Breast epithelium (tissue), 4 donors: ENCODE data around the gene MAGI3. TPM values are rescaled to one million over a fixed set of nuclear protein-coding genes. Genes with fewer than 3 reads are reported as not detected.

Source experiments
- DNase-seq, 2 donors: peaks; one replicate each; pipeline ENCODE4 v3.0.0-alpha.2; 2019; ENCODE audit warnings: low spot score in 2 of 2
- H3K27ac ChIP-seq, 2 donors: fragments of 200-600 bp; sonication (generic) in 1 of 2; one replicate each; pipeline ENCODE4 v1.5.1; 2016 to 2019; ENCODE audit warnings: mild to moderate bottlenecking in 1 of 2
- H3K27me3 ChIP-seq, 2 donors: fragments of 200-600 bp; sonication (generic) in 1 of 2; one replicate each; pipeline versions ENCODE4 v1.5.1 to v1.6.0; 2017 to 2019; ENCODE audit warnings: control low read depth in 1 of 2, mild to moderate bottlenecking in 1 of 2
- H3K36me3 ChIP-seq: fragments of 200-600 bp; one replicate; pipeline ENCODE4 v1.5.1; 2019
- H3K4me1 ChIP-seq, 2 donors: fragments of 200-600 bp; sonication (generic); one replicate each; pipeline ENCODE4 v1.5.1; 2016 to 2019; ENCODE audit warnings: control low read depth in 1 of 2
- H3K4me3 ChIP-seq, 3 donors: fragments of 200-600 bp; sonication (generic); 1 replicate in 2 of 3; 2 replicates in 1 of 3; pipeline ENCODE4 v1.5.1; 2016 to 2019; ENCODE audit warnings: mild to moderate bottlenecking in 3 of 3, moderate library complexity in 2 of 3
- H3K9me3 ChIP-seq, 2 donors: fragments of 200-600 bp; sonication (generic) in 1 of 2; one replicate each; pipeline ENCODE4 v1.5.1; 2016 to 2019; ENCODE audit warnings: control low read depth in 1 of 2
- CTCF ChIP-seq, 3 donors: fragments of 450-650 bp; IDR thresholded peaks; one replicate each; pipeline ENCODE4 v1.5.1; 2016 to 2017; ENCODE audit warnings: antibody characterized with exemption in 3 of 3, mild to moderate bottlenecking in 3 of 3, moderate library complexity in 3 of 3
- POLR2A ChIP-seq: fragments of 450-650 bp; IDR thresholded peaks from one replicate; pipeline ENCODE4 v1.6.1; 2016; ENCODE audit warnings: antibody characterized with exemption, mild to moderate bottlenecking, moderate library complexity
- POLR2AphosphoS5 ChIP-seq, 3 donors: sonication (generic); formaldehyde crosslinking; IDR thresholded peaks; one replicate each; pipeline ENCODE4 v1.6.1; 2017; ENCODE audit warnings: antibody characterized with exemption in 3 of 3
- intact Hi-C: fragments of 100-400 bp; cut with DNase I; formaldehyde crosslinking; loops from one replicate; pipeline ENCODE4 v1.15.1; 2023; ENCODE audit warnings: low total_unique reads
- total RNA-seq, 3 donors: library from RNA; depleted of rRNA; stranded (reverse); fragments of >200 nt; gene quantifications; one replicate each; pipeline ENCODE4 v1.1.0, GENCODE V29; 2016

Gene MAGI3
- total RNA-seq, 3 donors from 2014 or later, result 14.9 to 66.9 (median 33.4) TPM

GRCh38 chr1:113519556-113519955, 129.2 kb downstream of the MAGI3 start:
- no peaks in the 10 kb centered on the region for H3K27me3 ChIP-seq
- no peak overlapping the region for H3K27ac ChIP-seq
- no peaks in the 10 kb centered on the region for H3K36me3 ChIP-seq
- intact Hi-C loops, result no loop called here
- TF ChIP-seq POLR2A, result no peak
- TF ChIP-seq POLR2AphosphoS5 (IDR thresholded peaks at IDR 0.05), result no peak
- TF ChIP-seq CTCF (IDR thresholded peaks at IDR 0.05), result no peak
- no peak for DNase-seq
- peaks cover 8 to 10% of the 10 kb centered on the region in 2 donors for H3K9me3 ChIP-seq
- no peak overlapping the region for H3K4me3 ChIP-seq
- H3K4me1 ChIP-seq, result no peaks in the 10 kb centered on the region

GRCh38 chr1:113530021-113530420, 139.7 kb downstream of the MAGI3 start:
- no peak overlapping the region for H3K4me3 ChIP-seq
- no peak overlapping the region for H3K27ac ChIP-seq
- no peak for DNase-seq
- H3K27me3 ChIP-seq, result no peaks in the 10 kb centered on the region
- H3K9me3 ChIP-seq, result no peaks in the 10 kb centered on the region
- no peak for TF ChIP-seq POLR2AphosphoS5 (IDR thresholded peaks at IDR 0.05)
- no peak for TF ChIP-seq CTCF (IDR thresholded peaks at IDR 0.05)
- TF ChIP-seq POLR2A, result no peak
- no peaks in the 10 kb centered on the region for H3K4me1 ChIP-seq
- H3K36me3 ChIP-seq, result no peaks in the 10 kb centered on the region
- intact Hi-C loops, result loop anchor here (10.0 kb wide), 1 partner anchor 1185 kb away; no protein-coding TSS in a partner anchor

GRCh38 chr1:113531321-113531720, 141.0 kb downstream of the MAGI3 start:
- H3K9me3 ChIP-seq, result no peaks in the 10 kb centered on the region
- no peak overlapping the region for H3K27ac ChIP-seq
- intact Hi-C loops, result loop anchor here (10.0 kb wide), 1 partner anchor 1187 kb away; no protein-coding TSS in a partner anchor

GRCh38 chr1:113533061-113533460, 142.7 kb downstream of the MAGI3 start:
- Histone ChIP-seq H3K36me3 (no peaks in the 10 kb centered on the region), H3K9me3 (no peaks in the 10 kb centered on the region), H3K4me1 (no peaks in the 10 kb centered on the region), H3K4me3 (no peak overlapping the region), H3K27ac (no peak overlapping the region), H3K27me3 (no peaks in the 10 kb centered on the region)
- intact Hi-C loops, result loop anchor here (10.0 kb wide), 1 partner anchor 1188 kb away; no protein-coding TSS in a partner anchor
- no peak for DNase-seq
- TF ChIP-seq POLR2A (no peak), POLR2AphosphoS5 (IDR thresholded peaks at IDR 0.05) (no peak), CTCF (IDR thresholded peaks at IDR 0.05) (no peak)

More at GRCh38 chr1:113531321-113531720, 141.0 kb downstream of the MAGI3 start:
- Histone ChIP-seq H3K4me3 (no peak overlapping the region), H3K27me3 (no peaks in the 10 kb centered on the region), H3K4me1 (no peaks in the 10 kb centered on the region), H3K36me3 (no peaks in the 10 kb centered on the region)
- TF ChIP-seq POLR2A, result no peak
- no peak for TF ChIP-seq POLR2AphosphoS5 (IDR thresholded peaks at IDR 0.05)
- no peak for TF ChIP-seq CTCF (IDR thresholded peaks at IDR 0.05)
- DNase-seq, result no peak

- no peak overlapping the region for H3K27ac ChIP-seq
- no peaks in the 10 kb centered on the region for H3K36me3 ChIP-seq
- H3K4me1 ChIP-seq, result no peaks in the 10 kb centered on the region
- intact Hi-C loops, result loop anchor here (10.0 kb wide), 1 partner anchor 1189 kb away; no protein-coding TSS in a partner anchor
- TF ChIP-seq POLR2AphosphoS5 (IDR thresholded peaks at IDR 0.05), result no peak
- TF ChIP-seq POLR2A, result no peak
- TF ChIP-seq CTCF (IDR thresholded peaks at IDR 0.05), result no peak
- no peak overlapping the region for H3K4me3 ChIP-seq
- no peaks in the 10 kb centered on the region for H3K9me3 ChIP-seq
- no peaks in the 10 kb centered on the region for H3K27me3 ChIP-seq
- DNase-seq, result no peak
These were observed 144.0 kb downstream of the MAGI3 start for GRCh38 chr1:113534130-113534817.
